Measurements from ENCODE around the gene HAUS7. TPM values are rescaled to one million over a fixed set of nuclear protein-coding genes. Genes with fewer than 3 reads are reported as not detected.
A peak's percentile ranks its signal among the peaks of the same experiment; 100 is the strongest.

Gene HAUS7
- 59.9 TPM for total RNA-seq (2021; ENCODE audit: unreplicated experiment)
- polyA plus RNA-seq (2012; ENCODE audit: insufficient read length) = 72.2 TPM
- Bru-seq, nascent RNA = percentile 24 among the genes with signal in this experiment
- percentile 24 among the genes with signal in this experiment for BruChase-seq, experiment 1, labeled RNA remaining after a 2-hour chase
- BruChase-seq, experiment 2, labeled RNA remaining after a 6-hour chase = percentile 27 among the genes with signal in this experiment
- long read RNA-seq, transcript HAUS7-202 (10 exons, 1,363 nt) = major isoform, 55 of 62 reads
- long read RNA-seq, partial matches to known transcripts = 1 of 62 reads
- long read RNA-seq, other reads (novel, unspliced or antisense) = 6 of 62 reads

- in situ Hi-C loops (cut with HindIII; ENCODE audit: low pct_unique_long_range_greater_than_20kb, low sequenced_read_pairs) = no loop called here
- H3K4me1 ChIP-seq (ENCODE audit: control insufficient read depth, insufficient read depth, low read length) = no peaks in the 10 kb centered on the region
- ChIA-PET POLR2A (interaction anchor here (0.6 kb wide), 2 partner anchors 21 to 128 kb away, joined by 6 to 12 read pairs; partner anchors contain the start of gene CCNQ), CTCF (interaction anchor here (0.9 to 1.3 kb wide), 5 partner anchors 10 to 37 kb away, joined by 3 to 12 read pairs (median 4); partner anchors contain the start of gene BGN)
- H3K4me3 ChIP-seq (ENCODE audit: low read depth in 2 of 2, low read length in 2 of 2) = peak within 1 kb of the TSS; percentile 75 to 95
- TF ChIP-seq POLR2AphosphoS5 (IDR thresholded peaks at IDR 0.05; ENCODE audit: low read depth, low read length) = peak; percentile 45; the same call in 1 of the 2 replicates
- no peak for TF ChIP-seq TCF7L2 (IDR thresholded peaks at IDR 0.05; ENCODE audit: low read depth, low read length)
- no peak for TF ChIP-seq CTCF (IDR thresholded peaks at IDR 0.05)
- TF ChIP-seq REST (IDR thresholded peaks at IDR 0.05; ENCODE audit: insufficient read depth in 1 of 2, low read depth in 2 of 2, low read length in 1 of 2) = no peak
- 0 out of 2 replicates have a peak, but pooled peaks have one; percentile 45 for TF ChIP-seq SIN3A (IDR thresholded peaks at IDR 0.05; ENCODE audit: borderline replicate concordance, insufficient read depth, low read depth, low read length)
- DNase-seq (ENCODE audit: low read depth, low spot score) = peak; percentile 43
- H3K36me3 ChIP-seq (ENCODE audit: control insufficient read depth, insufficient read depth, low read length) = no peaks in the 10 kb centered on the region
- no peaks in the 10 kb centered on the region for H3K27me3 ChIP-seq (ENCODE audit: control insufficient read depth, insufficient read depth, low read length)
- BruUV-seq (replicated peaks) = no TSS peak
- H3K27ac ChIP-seq (ENCODE audit: low read length) = peak within 1 kb of the TSS; percentile 81
- ATAC-seq = peak; percentile 91
- intact Hi-C loops (cut with micrococcal nuclease; ENCODE audit: unreplicated experiment) = no loop called here
- H3K9me3 ChIP-seq (ENCODE audit: control insufficient read depth, insufficient read depth, low read depth, low read length) = no peaks in the 10 kb centered on the region
Observed at GRCh38 chrX:153470411-153471363, at the start of gene HAUS7. TSS of gene HAUS7 (minus strand) at chrX:153470576. CDS start at chrX:153470557, 19 bp downstream.

GRCh38 chrX:153519569-153520286 lies 49.4 kb upstream of the HAUS7 start:
- TF ChIP-seq CTCF (IDR thresholded peaks at IDR 0.05) = no peak
- no peak for TF ChIP-seq REST (IDR thresholded peaks at IDR 0.05; ENCODE audit: insufficient read depth in 1 of 2, low read depth in 2 of 2, low read length in 1 of 2)
- no peak for TF ChIP-seq POLR2AphosphoS5 (IDR thresholded peaks at IDR 0.05; ENCODE audit: low read depth, low read length)
- no peak for TF ChIP-seq SIN3A (IDR thresholded peaks at IDR 0.05; ENCODE audit: borderline replicate concordance, insufficient read depth, low read depth, low read length)
- TF ChIP-seq TCF7L2 (IDR thresholded peaks at IDR 0.05; ENCODE audit: low read depth, low read length) = no peak
- in situ Hi-C loops (cut with HindIII; ENCODE audit: low pct_unique_long_range_greater_than_20kb, low sequenced_read_pairs) = no loop called here
- DNase-seq (ENCODE audit: low read depth, low spot score) (no peak), ATAC-seq (peak; percentile 73)
- Histone ChIP-seq H3K36me3 (ENCODE audit: control insufficient read depth, insufficient read depth, low read length) (no peaks in the 10 kb centered on the region), H3K4me1 (ENCODE audit: control insufficient read depth, insufficient read depth, low read length) (peaks cover 12% of the 10 kb centered on the region), H3K27me3 (ENCODE audit: control insufficient read depth, insufficient read depth, low read length) (no peaks in the 10 kb centered on the region; the same call in 1 of the 2 replicates), H3K4me3 (ENCODE audit: low read depth in 2 of 2, low read length in 2 of 2) (no peak overlapping the region), H3K9me3 (ENCODE audit: control insufficient read depth, insufficient read depth, low read depth, low read length) (no peaks in the 10 kb centered on the region), H3K27ac (ENCODE audit: low read length) (no peak overlapping the region)
- POLR2A ChIA-PET = no interaction called here
- no TSS peak for BruUV-seq (replicated peaks)
- intact Hi-C loops (cut with micrococcal nuclease; ENCODE audit: unreplicated experiment) = no loop called here
- CTCF ChIA-PET = interaction anchor here (0.7 kb wide), 1 partner anchor 149 kb away, joined by 10 read pairs; no protein-coding TSS in a partner anchor
